Lung (tissue), 12 donors: ENCODE results near the gene VAMP8. TPM values are rescaled to one million over a fixed set of nuclear protein-coding genes. Genes with fewer than 3 reads are reported as not detected.
"Not testable (repeated sequence)": the region's sequence is repeated elsewhere in the genome, so short reads cannot be mapped to it uniquely, and the experiment has no call there.

Source experiments
- ATAC-seq: fragments of 200-7000 bp; cut with Tn5 transposase; one replicate; pipeline ENCODE4 v1.9.1; 2020; ENCODE audit warnings: moderate number of reproducible peaks; ENCODE audit not compliant: insufficient read depth, low FRiP score
- DNase-seq, 3 donors: peaks; one replicate each; pipeline ENCODE4 v3.0.0-alpha.2; 2013 to 2017
- H3K27ac ChIP-seq, 2 donors: one replicate each; pipeline ENCODE4 v1.5.1; 2013; ENCODE audit warnings: mild to moderate bottlenecking in 2 of 2, moderate library complexity in 2 of 2, control low read depth in 1 of 2, inconsistent platforms in 1 of 2, low read depth in 1 of 2, low read length in 1 of 2
- H3K27me3 ChIP-seq, 3 donors: one replicate each; pipeline ENCODE4 v1.5.1; 2013; ENCODE audit warnings: low read length in 2 of 3; ENCODE audit not compliant: control insufficient read depth in 3 of 3, insufficient read depth in 3 of 3
- H3K36me3 ChIP-seq, 4 donors: one replicate each; pipeline ENCODE4 v1.5.1; 2013; ENCODE audit warnings: low read length in 4 of 4, mild to moderate bottlenecking in 1 of 4, moderate library complexity in 1 of 4; ENCODE audit not compliant: control insufficient read depth in 4 of 4, insufficient read depth in 4 of 4
- H3K4me1 ChIP-seq, 5 donors: one replicate each; pipeline ENCODE4 v1.5.1; 2013; ENCODE audit warnings: low read length in 5 of 5, mild to moderate bottlenecking in 2 of 5, moderate library complexity in 1 of 5; ENCODE audit not compliant: control insufficient read depth in 5 of 5, insufficient read depth in 5 of 5
- H3K4me3 ChIP-seq: one replicate; pipeline ENCODE4 v1.5.1; 2013; ENCODE audit warnings: mild to moderate bottlenecking, control low read depth, moderate library complexity
- H3K9ac ChIP-seq, 2 donors: one replicate each; pipeline ENCODE4 v1.5.1; 2013; ENCODE audit warnings: low read length in 2 of 2, control low read depth in 1 of 2; ENCODE audit not compliant: insufficient read depth in 1 of 2
- H3K9me3 ChIP-seq, 4 donors: one replicate each; pipeline ENCODE4 v1.5.1; 2013; ENCODE audit warnings: low read length in 3 of 4, mild to moderate bottlenecking in 1 of 4, moderate library complexity in 1 of 4; ENCODE audit not compliant: control insufficient read depth in 4 of 4, insufficient read depth in 3 of 4
- WGBS, 2 donors: extraction: QIAGEN DNeasy Blood & Tissue Kit; methylation state at CpG; one replicate each; pipeline ENCODE4 v1.1.7; 2013; 5-methylcytosine and 5-hydroxymethylcytosine counted together
- polyA plus RNA-seq, 2 donors: library from polyadenylated mRNA; stranded (reverse); fragments of 200-250 nt; gene quantifications; one replicate each; pipeline ENCODE4 v1.2.1, GENCODE V29; 2013
- total RNA-seq, 2 donors: library from RNA; depleted of rRNA in 1 of 2; stranded (reverse); fragments of >200 nt in 1 of 2; gene quantifications; one replicate each; pipeline ENCODE4 v1.2.1, GENCODE V29; 2014 to 2021
- TF ChIP-seq, protein P1 (sequence below): IDR thresholded peaks from 2 replicates; pipeline ENCODE4 v1.5.1; 2012; ENCODE audit warnings: mild to moderate bottlenecking; ENCODE audit errors: control extremely low read depth, extremely low read depth
- donor health status: control.
- donor health status: control.
- donor health status: Bipolar disorder and iron deficiency.
- donor health status: healthy.
- donor health status: DM: yes; HTN: yes; CAD: no.

VAMP8 gene
- total and polyA plus RNA-seq, 4 donors: 64.0 to 626 (median 320) TPM

DNA sequence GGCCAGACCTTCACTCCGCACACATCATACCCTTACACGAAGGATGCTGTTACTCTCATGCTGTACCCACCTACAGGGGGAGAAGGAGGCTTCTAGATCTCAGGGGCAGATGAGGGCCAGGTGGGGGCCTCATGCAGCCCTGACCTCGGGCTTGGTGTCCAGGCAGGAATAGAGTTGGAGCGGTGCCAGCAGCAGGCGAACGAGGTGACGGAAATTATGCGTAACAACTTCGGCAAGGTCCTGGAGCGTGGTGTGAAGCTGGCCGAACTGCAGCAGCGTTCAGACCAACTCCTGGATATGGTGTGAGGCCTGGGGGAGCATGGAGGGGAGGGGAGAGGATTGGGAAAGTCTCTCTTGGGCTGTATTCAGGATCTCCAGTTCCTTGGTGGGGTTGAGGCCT is 14.2 kb downstream of the VAMP8 start:
- peaks cover 9 to 47% (median 35%) of the 10 kb centered on the region in 5 donors for H3K4me1 ChIP-seq
- H3K36me3 ChIP-seq: peaks cover 0 to 6% (median under 1%) of the 10 kb centered on the region in 4 donors
- peak overlapping the region in 1 of 2 donors; percentile 94 for H3K27ac ChIP-seq
- TF ChIP-seq, protein P1, sequence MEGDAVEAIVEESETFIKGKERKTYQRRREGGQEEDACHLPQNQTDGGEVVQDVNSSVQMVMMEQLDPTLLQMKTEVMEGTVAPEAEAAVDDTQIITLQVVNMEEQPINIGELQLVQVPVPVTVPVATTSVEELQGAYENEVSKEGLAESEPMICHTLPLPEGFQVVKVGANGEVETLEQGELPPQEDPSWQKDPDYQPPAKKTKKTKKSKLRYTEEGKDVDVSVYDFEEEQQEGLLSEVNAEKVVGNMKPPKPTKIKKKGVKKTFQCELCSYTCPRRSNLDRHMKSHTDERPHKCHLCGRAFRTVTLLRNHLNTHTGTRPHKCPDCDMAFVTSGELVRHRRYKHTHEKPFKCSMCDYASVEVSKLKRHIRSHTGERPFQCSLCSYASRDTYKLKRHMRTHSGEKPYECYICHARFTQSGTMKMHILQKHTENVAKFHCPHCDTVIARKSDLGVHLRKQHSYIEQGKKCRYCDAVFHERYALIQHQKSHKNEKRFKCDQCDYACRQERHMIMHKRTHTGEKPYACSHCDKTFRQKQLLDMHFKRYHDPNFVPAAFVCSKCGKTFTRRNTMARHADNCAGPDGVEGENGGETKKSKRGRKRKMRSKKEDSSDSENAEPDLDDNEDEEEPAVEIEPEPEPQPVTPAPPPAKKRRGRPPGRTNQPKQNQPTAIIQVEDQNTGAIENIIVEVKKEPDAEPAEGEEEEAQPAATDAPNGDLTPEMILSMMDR: no peak
- no peak overlapping the region for H3K4me3 ChIP-seq
- WGBS, 2 donors: 53 to 63% methylated on average over 12 of the region's 12 CpGs
- no peak for DNase-seq
- H3K9me3 ChIP-seq: no peaks in the 10 kb centered on the region
- H3K9ac ChIP-seq: no peak overlapping the region
- no peaks in the 10 kb centered on the region for H3K27me3 ChIP-seq
- ATAC-seq: no peak

DNA sequence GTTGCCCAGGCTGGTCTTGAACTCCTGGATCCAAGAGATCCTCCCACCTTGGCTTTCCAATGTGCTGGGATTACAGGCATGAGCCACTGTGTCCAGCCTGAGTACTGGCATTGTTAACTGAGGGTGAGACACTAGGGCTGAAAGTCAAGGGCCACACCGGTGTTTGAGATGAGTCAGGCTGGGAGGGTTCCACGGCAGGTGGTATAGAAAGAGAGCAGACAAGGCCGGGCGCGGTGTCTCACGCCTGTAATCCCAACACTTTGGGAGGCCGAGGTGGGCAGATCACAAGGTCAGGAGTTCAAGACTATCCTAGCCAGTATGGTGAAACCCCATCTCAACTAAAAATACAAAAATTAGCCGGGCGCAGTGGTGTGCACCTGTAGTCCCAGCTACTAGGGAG is 14.9 kb downstream of the VAMP8 start:
- 90 to 96% methylated on average over 9 of the region's 9 CpGs for WGBS, 2 donors
- not testable (repeated sequence) for ATAC-seq, DNase-seq, H3K9ac ChIP-seq, H3K27me3 ChIP-seq, H3K4me3 ChIP-seq, H3K9me3 ChIP-seq
- peak overlapping the region in 1 of 2 donors; percentile 94 for H3K27ac ChIP-seq
- H3K4me1 ChIP-seq: peaks cover 9 to 51% (median 36%) of the 10 kb centered on the region in 5 donors
- H3K36me3 ChIP-seq: peaks cover 0 to 13% (median 4%) of the 10 kb centered on the region in 4 donors

- 66 to 83% methylated on average over 3 of the region's 3 CpGs for WGBS, 2 donors
- TF ChIP-seq, protein P1: no peak
- no peak overlapping the region for H3K9ac ChIP-seq
Measured at GRCh38 chr2:85593023-85593422, 15.6 kb downstream of the VAMP8 start.

GRCh38 chr2:85594715-85595300 is 17.4 kb downstream of the VAMP8 start:
- DNase-seq (no peak), ATAC-seq (no peak)
- TF ChIP-seq, protein P1: no peak
- H3K27ac ChIP-seq: peak overlapping the region; percentile 89 to 93
- H3K36me3 ChIP-seq: peaks cover 0 to 33% (median 12%) of the 10 kb centered on the region in 4 donors
- H3K9ac ChIP-seq: peak overlapping the region in 1 of 2 donors; percentile 80
- H3K4me1 ChIP-seq: peaks cover 9 to 33% (median 28%) of the 10 kb centered on the region in 5 donors
- H3K27me3 ChIP-seq: no peaks in the 10 kb centered on the region
- WGBS, 2 donors: 18% methylated on average over 13 of the region's 13 CpGs
- H3K9me3 ChIP-seq: no peaks in the 10 kb centered on the region
- H3K4me3 ChIP-seq: peak overlapping the region; percentile 48

More at GRCh38 chr2:85593023-85593422, 15.6 kb downstream of the VAMP8 start:
- H3K36me3 ChIP-seq: peaks cover 0 to 17% (median 7%) of the 10 kb centered on the region in 4 donors
- H3K27ac ChIP-seq: peak overlapping the region in 1 of 2 donors; percentile 26
- H3K4me3 ChIP-seq: no peak overlapping the region
- DNase-seq (no peak), ATAC-seq (no peak)
- H3K4me1 ChIP-seq: peaks cover 9 to 48% (median 35%) of the 10 kb centered on the region in 5 donors
- H3K27me3 ChIP-seq: no peaks in the 10 kb centered on the region
- H3K9me3 ChIP-seq: no peaks in the 10 kb centered on the region
